GM21515 (cell line): ENCODE measurements around the gene RPL10.

Experiments used
- ATAC-seq: cut with Tn5 transposase; IDR thresholded peaks from one replicate; pipeline ENCODE4 v1.9.1; 2021; ENCODE audit not compliant: unreplicated experiment

RPL10 gene

GRCh38 chrX:154360155-154360713, 37.9 kb upstream of the RPL10 start:
- no peak for ATAC-seq

- no peak for ATAC-seq
Measured at GRCh38 chrX:154362085-154362742, 36.0 kb upstream of the RPL10 start.

- ATAC-seq = no peak
Measured at GRCh38 chrX:154363706-154364439, 34.3 kb upstream of the RPL10 start.

- ATAC-seq = no peak
Measured at GRCh38 chrX:154365052-154365600, 33.1 kb upstream of the RPL10 start.

GRCh38 chrX:154365997-154366665, 32.0 kb upstream of the RPL10 start:
- ATAC-seq = no peak

- ATAC-seq = no peak
Measured at GRCh38 chrX:154366666-154367055, 31.5 kb upstream of the RPL10 start.

GRCh38 chrX:154367474-154368308, 30.5 kb upstream of the RPL10 start:
- no peak for ATAC-seq

GRCh38 chrX:154368630-154369448, 29.3 kb upstream of the RPL10 start:
- no peak for ATAC-seq

- no peak for ATAC-seq
Measured at GRCh38 chrX:154369449-154370299, 28.5 kb upstream of the RPL10 start.

- ATAC-seq = no peak
Measured at GRCh38 chrX:154370300-154371016, 27.7 kb upstream of the RPL10 start.

GRCh38 chrX:154371017-154371788, 27.0 kb upstream of the RPL10 start:
- peak; percentile 55 for ATAC-seq

- ATAC-seq = no peak
Measured at GRCh38 chrX:154371789-154372300, 26.3 kb upstream of the RPL10 start.

GRCh38 chrX:154372612-154373022, 25.6 kb upstream of the RPL10 start:
- no peak for ATAC-seq

GRCh38 chrX:154373340-154374306, 24.6 kb upstream of the RPL10 start:
- ATAC-seq = no peak

- ATAC-seq = no peak
Measured at GRCh38 chrX:154374313-154375155, 23.6 kb upstream of the RPL10 start, which contains the start of gene FLNA. FLNA (minus strand) TSS chrX:154374634; CDS start chrX:154371245, 3,389 bp downstream.
